HG02885 (cell line): ENCODE data around the gene GNA12.
"Not testable (repeated sequence)": the region's sequence is repeated elsewhere in the genome, so short reads cannot be mapped to it uniquely, and the experiment has no call there.

Source experiments
- ATAC-seq: cut with Tn5 transposase; IDR thresholded peaks from one replicate; pipeline ENCODE4 v1.9.1; 2021; ENCODE audit warnings: mild to moderate bottlenecking; ENCODE audit not compliant: unreplicated experiment, poor library complexity

Gene GNA12

DNA sequence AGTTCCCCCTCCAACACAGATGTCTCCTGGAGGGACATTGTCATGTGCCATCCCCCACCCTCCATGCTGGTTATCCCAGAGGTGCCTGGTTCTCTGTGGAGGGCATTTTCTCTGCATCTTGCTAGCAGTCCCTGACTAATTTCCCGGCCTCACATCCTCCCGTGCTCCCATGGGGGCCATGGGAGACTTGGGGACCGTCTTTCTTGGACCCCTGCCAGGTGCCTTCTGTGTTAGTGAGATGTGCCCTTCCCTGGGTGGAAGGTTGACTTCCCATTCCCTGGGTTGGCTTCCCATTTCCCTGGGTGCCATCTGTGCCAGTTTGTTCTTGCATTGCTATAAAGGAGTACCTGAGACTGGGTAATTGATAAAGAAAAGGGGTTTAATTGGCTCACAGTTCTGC lies 22.5 kb upstream of the GNA12 start:
- no peak for ATAC-seq

- ATAC-seq, result peak; percentile 32
Observed at GRCh38 chr7:2864999-2865670, 21.0 kb upstream of the GNA12 start.

GRCh38 chr7:2864204-2864985 lies 20.3 kb upstream of the GNA12 start:
- ATAC-seq, result no peak

DNA sequence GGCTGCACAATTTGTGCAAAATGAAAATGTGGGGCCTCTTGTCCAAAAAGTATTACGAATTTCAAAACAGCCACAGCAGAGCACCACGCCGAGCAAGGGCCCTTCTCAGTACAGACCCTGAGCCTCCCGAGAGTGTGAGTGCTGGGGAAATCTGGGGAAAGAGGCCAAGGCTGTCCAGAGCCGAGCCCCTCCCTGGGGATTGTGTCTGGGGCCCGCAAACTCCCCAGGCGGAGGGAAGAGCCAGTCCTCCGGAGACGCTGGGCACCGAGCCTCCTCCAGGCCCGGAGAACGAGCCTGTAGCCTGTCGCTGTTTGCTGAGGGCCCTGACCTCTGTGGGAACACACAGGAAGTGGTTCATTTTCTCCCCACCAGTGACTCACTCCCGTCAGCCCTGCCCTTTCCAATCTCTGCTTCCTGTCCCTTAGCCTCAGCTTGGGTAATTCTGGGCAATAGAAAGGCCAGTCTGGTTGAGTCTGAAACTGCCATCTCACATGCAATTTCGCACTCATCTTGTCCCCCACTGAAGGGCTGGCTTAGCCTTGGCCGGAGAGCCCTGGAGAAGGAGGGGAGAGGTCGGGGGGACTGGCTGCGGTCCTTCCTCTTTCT lies 19.5 kb upstream of the GNA12 start:
- ATAC-seq, result peak; percentile 97

DNA sequence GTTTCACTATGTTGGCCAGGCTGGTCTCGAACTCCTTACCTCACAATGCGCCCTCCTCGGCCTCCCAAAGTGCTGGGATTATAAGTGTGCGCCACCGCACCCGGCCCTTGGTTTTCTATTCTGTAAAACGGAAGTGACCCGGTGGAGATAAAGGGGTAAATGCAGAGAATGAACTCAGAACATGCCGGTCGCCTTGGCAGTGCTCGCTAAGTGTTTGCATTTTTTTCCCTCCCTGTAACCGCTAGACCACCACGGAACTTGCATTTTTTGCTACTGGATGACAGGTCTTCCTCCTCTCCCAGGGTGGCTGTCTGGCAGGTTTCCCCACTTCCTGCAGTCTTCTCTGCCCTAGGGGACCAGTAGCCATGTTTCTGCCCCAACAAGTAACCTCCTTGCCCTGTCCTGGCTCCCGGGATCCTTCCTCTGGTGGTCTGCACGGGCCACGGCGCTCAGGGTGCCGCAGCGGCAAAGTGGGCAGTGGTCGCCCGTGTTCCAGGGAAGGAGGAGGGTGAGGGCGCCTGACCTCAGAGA lies 18.8 kb upstream of the GNA12 start:
- no peak for ATAC-seq

GRCh38 chr7:2861509-2861908 lies 17.4 kb upstream of the GNA12 start:
- ATAC-seq, result no peak

DNA sequence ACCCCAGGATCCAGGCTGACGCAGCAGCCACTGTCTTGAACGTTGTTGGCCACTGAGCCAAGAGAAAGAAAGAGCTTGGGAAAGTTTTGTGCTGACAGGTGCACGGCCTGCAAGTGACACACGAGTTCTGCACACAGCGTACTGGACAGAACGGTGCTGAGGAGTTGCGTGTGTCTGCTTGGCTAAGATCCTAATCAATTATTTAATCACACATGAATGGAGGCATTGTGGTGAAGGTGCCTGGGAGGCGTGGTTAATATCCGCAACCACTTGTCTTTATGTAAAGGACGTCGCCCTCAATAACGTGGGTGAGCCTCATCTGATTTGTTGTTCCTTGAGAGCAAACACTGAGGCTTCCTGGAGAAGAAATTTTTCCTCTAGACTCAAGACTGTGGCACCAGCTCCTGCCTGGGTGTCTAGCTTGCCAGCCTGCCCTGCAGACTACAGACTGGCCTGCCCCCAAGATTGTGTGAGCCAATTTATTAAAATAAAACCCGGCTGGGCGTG lies 16.6 kb upstream of the GNA12 start:
- no peak for ATAC-seq

GRCh38 chr7:2859952-2860351 lies 15.8 kb upstream of the GNA12 start:
- no peak for ATAC-seq

DNA sequence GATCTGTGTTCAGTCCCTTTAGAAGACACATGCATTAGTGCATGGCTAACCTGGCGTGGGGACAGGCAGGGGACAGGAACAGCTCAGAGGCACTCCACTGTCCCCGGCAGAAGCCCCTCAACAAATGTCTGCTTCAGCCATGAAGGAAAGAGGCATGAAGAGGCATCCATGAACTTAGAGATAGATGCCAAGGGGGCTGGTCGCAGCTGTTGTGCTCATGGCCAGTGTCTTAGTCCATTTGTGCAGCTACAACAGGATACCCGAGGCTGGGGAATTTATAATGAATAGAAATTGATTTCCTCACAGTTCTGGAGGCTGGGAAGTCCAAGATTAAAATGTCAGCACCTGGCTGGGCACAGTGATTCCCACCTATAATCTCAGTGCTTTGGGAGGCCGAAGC lies 14.5 kb upstream of the GNA12 start:
- ATAC-seq, result no peak

DNA sequence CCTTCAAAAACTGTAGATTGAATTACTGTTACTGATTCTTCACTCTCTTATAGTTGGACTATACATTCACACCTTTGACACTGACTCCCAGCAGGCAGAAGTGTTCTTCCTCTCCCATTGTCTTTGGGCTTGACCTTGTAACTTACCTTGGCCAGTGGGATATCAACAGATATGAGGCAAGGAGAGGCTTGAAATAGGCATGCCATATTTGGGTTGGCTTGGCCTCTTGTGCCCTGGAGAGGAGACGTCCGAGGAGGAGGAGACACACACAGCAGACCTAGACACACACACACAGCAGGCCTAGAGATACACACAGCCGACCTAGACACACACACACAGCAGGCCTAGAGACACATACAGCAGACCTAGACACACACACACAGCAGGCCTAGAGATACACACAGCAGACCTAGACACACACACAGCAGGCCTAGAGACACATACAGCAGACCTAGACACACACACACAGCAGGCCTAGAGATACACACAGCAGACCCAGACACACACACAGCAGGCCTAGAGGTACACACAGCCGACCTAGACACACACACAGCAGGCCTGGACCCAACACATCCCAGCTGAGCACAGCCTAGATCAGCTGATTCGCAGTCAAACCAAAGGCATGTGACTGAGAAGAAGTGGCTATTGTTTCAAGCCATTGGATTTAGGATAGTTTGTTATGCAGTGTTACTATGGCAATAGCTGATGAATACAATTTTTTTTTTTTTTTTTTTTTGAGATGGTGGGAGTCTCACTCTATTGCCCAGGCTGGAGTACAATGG lies 12.5 kb upstream of the GNA12 start:
- ATAC-seq, result no peak

DNA sequence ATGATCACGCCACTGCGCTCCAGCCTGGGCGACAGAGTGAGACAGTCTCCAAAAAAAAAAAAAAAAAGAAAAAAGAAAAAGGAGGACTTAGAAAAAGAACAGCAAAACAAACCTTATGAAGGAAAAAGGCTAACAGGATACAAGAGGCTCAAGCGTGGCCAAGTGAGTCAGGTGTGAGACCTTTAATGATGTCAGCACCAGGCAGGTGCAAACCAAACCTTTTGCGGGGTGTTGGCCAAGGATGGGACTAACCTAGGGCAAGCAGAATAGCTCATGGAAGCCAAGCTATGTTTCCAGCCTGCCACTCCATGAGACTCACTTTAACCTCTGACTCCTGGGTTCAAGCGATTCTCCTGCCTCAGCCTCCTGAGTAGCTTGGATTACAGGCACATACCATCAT lies 11.3 kb upstream of the GNA12 start:
- ATAC-seq, result no peak

DNA sequence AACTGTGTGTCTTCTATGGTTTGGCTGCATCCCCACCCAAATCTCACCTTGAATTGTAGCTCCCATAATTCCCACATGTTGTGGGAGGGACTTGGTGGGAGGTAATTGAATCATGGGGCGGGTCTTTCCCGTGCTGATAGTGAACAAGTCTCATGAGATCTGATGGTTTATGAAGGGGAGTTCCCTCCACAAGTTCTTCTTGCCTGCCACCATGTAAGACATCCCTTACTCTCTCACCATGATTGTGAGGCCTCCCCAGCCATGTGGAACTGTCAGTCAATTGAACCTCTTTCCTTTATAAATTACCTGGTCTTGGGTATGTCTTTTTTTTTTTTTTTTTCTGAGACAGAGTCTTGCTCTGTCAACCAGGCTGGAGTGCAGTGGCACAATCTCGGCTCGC lies 9.4 kb upstream of the GNA12 start:
- not testable (repeated sequence) for ATAC-seq

- ATAC-seq, result no peak
Observed at GRCh38 chr7:2853147-2853546, 9.0 kb upstream of the GNA12 start.

GRCh38 chr7:2851497-2851896 lies 7.4 kb upstream of the GNA12 start:
- ATAC-seq, result peak; percentile 86

DNA sequence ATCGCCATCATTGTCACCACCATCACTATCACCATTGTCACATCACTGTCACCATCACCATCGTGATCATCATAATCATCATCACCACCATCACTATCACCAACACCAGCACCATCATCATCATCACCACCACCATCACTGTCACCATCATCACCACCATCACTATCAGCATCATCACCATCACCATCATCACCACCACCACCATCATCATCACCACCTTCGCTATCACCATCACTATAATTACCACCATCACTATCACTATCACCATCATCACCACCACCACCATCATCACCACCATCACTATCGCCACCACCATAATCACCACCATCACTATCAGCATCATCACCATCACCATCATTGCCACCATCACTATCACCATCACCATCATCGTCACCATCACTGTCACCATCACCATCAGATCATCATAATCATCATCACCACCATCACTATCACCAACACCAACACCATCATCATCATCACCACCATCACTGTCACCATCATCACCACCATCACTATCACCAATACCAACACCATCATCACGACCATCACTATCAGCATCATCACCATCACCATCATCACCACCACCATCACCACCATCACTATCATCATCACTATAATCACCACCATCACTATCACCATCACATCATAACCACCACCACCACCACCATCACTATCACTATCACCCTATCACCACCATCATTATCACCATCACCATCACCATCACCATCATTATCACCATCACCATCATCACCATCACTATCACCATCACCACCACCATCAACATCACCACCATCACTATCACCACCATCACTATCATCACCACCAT lies 6.0 kb upstream of the GNA12 start:
- ATAC-seq, result no peak

GRCh38 chr7:2845034-2845592 lies 1.0 kb upstream of the GNA12 start:
- ATAC-seq, result no peak

DNA sequence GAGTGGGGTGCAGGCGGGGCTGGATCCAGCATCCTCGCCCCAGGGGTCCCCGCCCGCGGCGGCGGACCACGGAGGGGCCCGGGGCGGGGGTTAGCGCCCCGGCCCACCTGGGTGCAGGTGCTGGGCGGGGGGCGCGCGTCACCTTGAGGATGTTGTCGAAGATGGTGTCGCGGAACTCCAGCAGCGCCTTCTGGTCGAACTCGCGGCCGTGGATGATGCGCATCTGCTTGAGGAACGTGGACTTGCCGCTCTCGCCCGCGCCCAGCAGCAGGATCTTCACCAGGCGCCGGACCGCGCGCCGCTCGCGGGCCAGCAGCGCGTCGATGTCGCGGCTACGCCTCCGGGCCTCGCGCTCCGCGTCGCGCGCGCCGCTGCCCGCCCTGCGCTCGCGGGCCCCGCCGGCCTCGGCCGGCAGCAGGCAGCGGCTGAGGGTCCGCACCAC lies 376 bp downstream of the GNA12 start:
- ATAC-seq, result no peak

GRCh38 chr7:2843191-2843685 lies 870 bp downstream of the GNA12 start:
- ATAC-seq, result no peak

GRCh38 chr7:2841907-2842306 lies 2.2 kb downstream of the GNA12 start:
- no peak for ATAC-seq
